GM18498 (cell line): ENCODE data around the gene NHERF2.

ENCODE experiments used
- ATAC-seq: cut with Tn5 transposase; IDR thresholded peaks from one replicate; pipeline ENCODE4 v1.9.1; 2021; ENCODE audit warnings: mild to moderate bottlenecking, moderate library complexity; ENCODE audit not compliant: unreplicated experiment

NHERF2 gene

DNA sequence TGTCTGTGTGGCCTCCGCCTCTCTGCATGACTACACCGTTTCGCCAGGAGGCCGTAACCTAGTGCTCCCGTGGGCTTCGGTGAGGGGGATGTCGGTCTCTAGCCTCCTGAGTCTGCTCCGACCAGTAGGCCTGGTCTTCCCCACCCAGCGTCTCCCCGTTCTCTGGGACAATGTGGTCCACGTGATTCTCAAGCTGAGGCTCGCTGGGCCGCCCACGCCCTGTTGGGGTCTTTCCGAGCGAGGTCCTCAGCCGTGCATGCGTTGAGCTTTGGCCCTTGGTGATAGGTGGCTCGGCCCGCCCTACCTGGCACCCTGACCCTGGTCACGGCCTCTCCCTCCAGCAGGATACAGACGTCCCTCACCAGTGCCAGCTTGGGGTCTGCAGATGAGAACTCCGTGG is 52.0 kb downstream of the NHERF2 start:
- no peak for ATAC-seq

- ATAC-seq, result no peak
Measured at GRCh38 chr16:2079311-2079800, 52.7 kb downstream of the NHERF2 start.

GRCh38 chr16:2079991-2080390 is 53.3 kb downstream of the NHERF2 start:
- no peak for ATAC-seq

GRCh38 chr16:2081201-2082084 is 54.7 kb downstream of the NHERF2 start:
- ATAC-seq, result no peak

DNA sequence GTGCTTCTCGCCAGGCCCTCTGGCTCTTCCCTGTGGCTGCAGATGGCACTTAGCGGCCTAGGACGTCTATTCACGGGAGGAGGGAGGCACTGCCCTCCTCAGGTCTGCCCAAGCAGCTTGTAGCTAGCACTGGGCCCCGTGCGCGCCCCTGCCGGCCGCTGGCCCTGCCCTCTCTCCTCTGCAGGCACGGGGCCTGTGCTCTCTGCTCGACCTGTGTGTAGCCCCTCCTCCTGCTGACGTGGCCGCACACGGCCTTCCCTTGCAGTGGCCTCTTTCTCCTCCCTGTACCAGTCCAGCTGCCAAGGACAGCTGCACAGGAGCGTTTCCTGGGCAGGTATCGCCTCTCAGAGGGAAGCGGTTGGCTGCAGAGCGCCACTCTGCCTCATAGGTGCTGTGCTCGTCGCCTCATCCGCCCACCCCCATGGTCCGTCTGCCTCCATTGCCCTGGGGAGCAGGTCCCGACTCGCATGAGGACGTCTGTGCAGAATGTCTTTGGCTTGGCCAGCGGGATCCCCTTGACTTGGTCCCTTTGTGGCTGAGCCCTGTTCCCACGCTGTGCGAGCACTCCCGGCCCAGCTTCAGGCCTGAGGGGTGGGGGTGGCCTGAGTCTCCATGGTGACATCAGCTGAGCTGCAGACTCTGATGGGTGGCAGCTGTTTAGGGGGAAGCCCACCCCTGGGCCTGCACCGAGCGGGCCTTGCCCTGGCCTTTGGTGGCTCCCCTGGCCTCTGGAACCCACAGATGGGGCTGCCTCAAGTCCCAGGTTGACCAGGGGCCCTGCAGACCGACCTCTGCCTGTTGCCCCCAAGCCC is 55.7 kb downstream of the NHERF2 start:
- ATAC-seq, result no peak

DNA sequence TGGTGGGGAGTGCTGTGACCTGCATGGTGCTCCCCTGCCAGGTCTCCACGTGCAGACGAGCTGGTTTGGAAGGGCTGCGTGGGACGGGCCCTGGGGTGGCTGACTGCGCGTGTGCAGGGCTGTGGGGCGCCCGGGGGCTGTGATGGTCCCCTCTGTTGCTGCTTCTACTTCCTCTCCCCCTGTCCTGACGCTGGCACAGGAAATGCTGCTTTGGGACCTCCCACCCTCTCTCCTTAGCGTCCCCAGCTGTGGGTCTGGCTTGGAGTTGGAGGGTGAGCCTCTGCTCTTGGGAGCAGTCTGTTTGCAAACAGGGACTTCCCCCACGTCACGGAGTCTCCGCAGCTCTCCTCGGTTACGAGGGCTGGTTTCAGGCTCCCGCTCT is 56.3 kb downstream of the NHERF2 start:
- ATAC-seq, result no peak

DNA sequence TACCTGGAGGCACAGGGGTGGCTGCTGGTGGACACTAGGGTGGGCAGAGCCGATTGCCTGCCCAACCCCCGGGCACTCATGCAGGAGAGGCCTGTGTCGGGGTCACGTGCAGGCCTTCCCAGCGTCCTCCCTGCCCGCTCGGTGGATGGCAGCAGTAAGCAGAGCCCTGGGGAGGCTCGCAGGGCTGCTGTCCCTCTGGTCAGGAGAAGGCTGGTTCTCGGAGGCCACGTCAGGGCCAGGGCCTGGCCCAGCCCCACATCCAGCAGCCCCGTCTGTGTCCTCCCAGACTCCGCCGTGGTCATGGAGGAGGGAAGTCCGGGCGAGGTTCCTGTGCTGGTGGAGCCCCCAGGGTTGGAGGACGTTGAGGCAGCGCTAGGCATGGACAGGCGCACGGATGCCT is 56.7 kb downstream of the NHERF2 start:
- no peak for ATAC-seq

DNA sequence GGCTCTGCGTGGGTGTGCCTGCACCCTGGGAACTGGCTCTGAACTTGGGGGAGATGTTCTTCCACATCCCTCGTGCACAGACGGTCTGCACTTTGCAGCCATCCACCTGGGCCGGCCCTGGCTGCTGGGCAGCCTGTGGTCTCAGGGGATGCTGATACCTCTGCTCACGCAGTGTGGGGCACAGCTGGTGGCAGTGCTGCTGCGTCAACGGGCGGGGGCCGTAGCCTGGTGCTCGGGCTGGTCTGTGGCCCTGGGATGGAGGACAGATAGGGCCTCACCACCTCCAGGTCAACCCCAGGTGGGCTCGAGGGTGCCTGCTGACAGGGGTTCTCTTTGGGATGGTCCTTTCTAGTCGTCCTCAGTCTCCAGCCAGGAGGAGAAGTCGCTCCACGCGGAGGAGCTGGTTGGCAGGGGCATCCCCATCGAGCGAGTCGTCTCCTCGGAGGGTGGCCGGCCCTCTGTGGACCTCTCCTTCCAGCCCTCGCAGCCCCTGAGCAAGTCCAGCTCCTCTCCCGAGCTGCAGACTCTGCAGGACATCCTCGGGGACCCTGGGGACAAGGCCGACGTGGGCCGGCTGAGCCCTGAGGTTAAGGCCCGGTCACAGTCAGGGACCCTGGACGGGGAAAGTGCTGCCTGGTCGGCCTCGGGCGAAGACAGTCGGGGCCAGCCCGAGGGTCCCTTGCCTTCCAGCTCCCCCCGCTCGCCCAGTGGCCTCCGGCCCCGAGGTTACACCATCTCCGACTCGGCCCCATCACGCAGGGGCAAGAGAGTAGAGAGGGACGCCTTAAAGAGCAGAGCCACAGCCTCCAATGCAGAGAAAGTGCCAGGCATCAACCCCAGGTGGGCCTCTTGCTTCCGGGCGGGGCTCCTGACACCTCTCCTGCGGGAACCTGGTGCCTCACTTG is 57.4 kb downstream of the NHERF2 start:
- no peak for ATAC-seq

DNA sequence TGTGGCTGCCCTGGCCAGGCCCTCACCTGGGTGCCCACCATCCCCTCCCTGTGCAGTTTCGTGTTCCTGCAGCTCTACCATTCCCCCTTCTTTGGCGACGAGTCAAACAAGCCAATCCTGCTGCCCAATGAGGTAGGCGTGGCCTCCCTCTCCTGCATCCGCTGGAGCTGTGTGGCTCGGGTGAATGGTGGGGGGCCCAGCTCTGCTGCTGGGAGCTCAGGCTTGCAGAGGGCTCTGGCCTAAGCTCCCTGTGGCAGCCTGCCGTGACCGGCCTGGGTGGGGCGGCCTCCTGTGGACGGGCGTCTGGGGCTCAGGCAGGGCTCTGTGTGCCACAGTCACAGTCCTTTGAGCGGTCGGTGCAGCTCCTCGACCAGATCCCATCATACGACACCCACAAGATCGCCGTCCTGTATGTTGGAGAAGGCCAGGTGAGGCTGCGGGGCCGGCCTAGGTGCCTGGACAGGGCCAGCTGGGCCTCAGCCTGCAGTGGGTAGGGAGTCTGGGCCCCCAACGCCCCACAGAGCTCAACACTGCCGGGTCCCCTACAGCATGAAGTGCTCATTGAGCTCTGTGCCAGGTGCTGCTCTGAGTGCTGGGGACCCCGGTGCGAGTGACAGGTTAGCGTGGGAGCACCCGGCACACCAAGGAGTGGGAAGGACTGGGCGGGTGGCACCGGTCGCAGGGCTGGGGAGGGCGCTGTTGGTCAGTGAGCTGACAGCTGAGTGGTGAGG is 58.4 kb downstream of the NHERF2 start:
- ATAC-seq, result no peak

GRCh38 chr16:2085669-2086068 is 59.0 kb downstream of the NHERF2 start:
- no peak for ATAC-seq

DNA sequence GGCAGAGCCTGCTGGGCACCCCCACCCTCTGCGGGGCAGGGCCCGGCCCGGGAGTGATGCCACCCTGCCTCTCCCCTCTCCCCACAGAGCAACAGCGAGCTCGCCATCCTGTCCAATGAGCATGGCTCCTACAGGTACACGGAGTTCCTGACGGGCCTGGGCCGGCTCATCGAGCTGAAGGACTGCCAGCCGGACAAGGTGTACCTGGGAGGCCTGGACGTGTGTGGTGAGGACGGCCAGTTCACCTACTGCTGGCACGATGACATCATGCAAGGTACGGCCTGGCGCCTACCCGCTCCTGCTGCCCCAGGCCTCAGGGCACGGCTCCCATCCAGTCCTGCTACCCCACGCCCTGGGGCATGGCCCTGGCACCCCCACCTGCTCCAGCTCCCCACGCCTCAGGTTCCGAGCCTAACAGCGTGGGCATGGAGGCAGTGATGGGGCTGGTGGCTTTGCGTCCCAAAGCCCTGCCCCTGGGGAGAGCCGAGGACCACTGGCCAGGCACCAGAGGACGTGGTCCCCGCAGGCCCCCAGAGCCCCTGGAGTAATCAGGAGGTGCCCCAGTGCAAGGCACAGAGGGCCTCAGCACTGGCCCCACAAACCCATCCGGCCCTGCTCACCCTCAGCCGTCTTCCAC is 59.5 kb downstream of the NHERF2 start:
- ATAC-seq, result no peak

GRCh38 chr16:2086812-2087747 is 60.4 kb downstream of the NHERF2 start:
- ATAC-seq, result no peak

DNA sequence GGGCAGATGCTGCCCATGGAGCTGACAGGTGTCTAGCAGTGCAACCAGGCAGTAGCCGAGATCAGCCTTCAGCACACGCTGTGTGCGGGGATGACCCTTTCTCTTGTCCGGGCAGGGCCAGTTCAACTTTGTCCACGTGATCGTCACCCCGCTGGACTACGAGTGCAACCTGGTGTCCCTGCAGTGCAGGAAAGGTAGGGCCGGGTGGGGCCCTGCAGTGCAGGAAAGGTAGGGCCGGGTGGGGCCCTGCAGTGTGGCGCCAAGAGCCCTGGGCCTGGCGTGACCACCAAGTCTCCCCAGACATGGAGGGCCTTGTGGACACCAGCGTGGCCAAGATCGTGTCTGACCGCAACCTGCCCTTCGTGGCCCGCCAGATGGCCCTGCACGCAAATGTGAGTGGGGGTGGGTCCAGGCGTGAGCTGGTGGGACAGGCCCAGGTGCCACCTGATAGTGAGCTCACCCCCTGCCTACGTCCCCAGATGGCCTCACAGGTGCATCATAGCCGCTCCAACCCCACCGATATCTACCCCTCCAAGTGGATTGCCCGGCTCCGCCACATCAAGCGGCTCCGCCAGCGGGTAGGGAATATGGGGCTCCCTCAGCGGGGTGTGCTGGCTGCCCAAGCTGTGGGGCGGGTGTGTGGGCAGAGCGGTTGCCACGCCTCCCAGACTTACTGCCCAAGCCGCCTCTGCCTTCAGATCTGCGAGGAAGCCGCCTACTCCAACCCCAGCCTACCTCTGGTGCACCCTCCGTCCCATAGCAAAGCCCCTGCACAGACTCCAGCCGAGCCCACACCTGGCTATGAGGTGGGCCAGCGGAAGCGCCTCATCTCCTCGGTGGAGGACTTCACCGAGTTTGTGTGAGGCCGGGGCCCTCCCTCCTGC is 61.3 kb downstream of the NHERF2 start:
- no peak for ATAC-seq
